ENCODE measurements around the gene STK39. TPM values are rescaled to one million over a fixed set of nuclear protein-coding genes. Genes with fewer than 3 reads are reported as not detected.

The STK39 gene
- total and polyA plus RNA-seq, 2 donors from 2014 or later = 15.9 to 27.1 TPM

GRCh38 chr2:168157070-168157469 lies 90.3 kb downstream of the STK39 start:
- no peak overlapping the region for H3K27ac ChIP-seq (ENCODE audit: low read depth in 2 of 2, low read length in 2 of 2)
- no peaks in the 10 kb centered on the region for H3K27me3 ChIP-seq (ENCODE audit: control insufficient read depth, insufficient read depth, low read length)
- TF ChIP-seq CTCF (IDR thresholded peaks at IDR 0.05; ENCODE audit: borderline replicate concordance, extremely low read depth, insufficient read depth) = no peak
- no peaks in the 10 kb centered on the region for H3K36me3 ChIP-seq (ENCODE audit: control insufficient read depth in 2 of 3, insufficient read depth in 3 of 3, low read length in 3 of 3)
- intact Hi-C loops (cut with DNase I) = no loop called here
- no peak overlapping the region for H3K4me3 ChIP-seq (ENCODE audit: low read length in 3 of 3)
- no peak for FAIRE-seq
- no peak overlapping the region for H3K9ac ChIP-seq (ENCODE audit: low read length in 3 of 3)
- peaks cover 0 to 6% (median 0%) of the 10 kb centered on the region in 3 donors for H3K4me1 ChIP-seq (ENCODE audit: control insufficient read depth in 2 of 3, insufficient read depth in 2 of 3, low read depth in 1 of 3, low read length in 3 of 3)
- H3K9me3 ChIP-seq (ENCODE audit: control insufficient read depth in 2 of 3, insufficient read depth in 1 of 3, low read length in 3 of 3) = no peaks in the 10 kb centered on the region
- no peak for DNase-seq

- intact Hi-C loops (cut with DNase I) = no loop called here
- Histone ChIP-seq H3K36me3 (ENCODE audit: control insufficient read depth in 2 of 3, insufficient read depth in 3 of 3, low read length in 3 of 3) (no peaks in the 10 kb centered on the region), H3K27me3 (ENCODE audit: control insufficient read depth, insufficient read depth, low read length) (no peaks in the 10 kb centered on the region), H3K9ac (ENCODE audit: low read length in 3 of 3) (no peak overlapping the region), H3K27ac (ENCODE audit: low read depth in 2 of 2, low read length in 2 of 2) (no peak overlapping the region), H3K4me1 (ENCODE audit: control insufficient read depth in 2 of 3, insufficient read depth in 2 of 3, low read depth in 1 of 3, low read length in 3 of 3) (peaks cover 0 to 6% (median 0%) of the 10 kb centered on the region in 3 donors), H3K4me3 (ENCODE audit: low read length in 3 of 3) (no peak overlapping the region), H3K9me3 (ENCODE audit: control insufficient read depth in 2 of 3, insufficient read depth in 1 of 3, low read length in 3 of 3) (no peaks in the 10 kb centered on the region)
- peak in 3 of 5 donors; percentile 35 to 45 (median 36) for DNase-seq
- no peak for TF ChIP-seq CTCF (IDR thresholded peaks at IDR 0.05; ENCODE audit: borderline replicate concordance, extremely low read depth, insufficient read depth)
- FAIRE-seq = no peak
These were observed 90.7 kb downstream of the STK39 start for GRCh38 chr2:168156661-168157060.

- no peak overlapping the region for H3K27ac ChIP-seq (ENCODE audit: low read depth in 2 of 2, low read length in 2 of 2)
- DNase-seq (no peak), FAIRE-seq (no peak)
- no peaks in the 10 kb centered on the region for H3K36me3 ChIP-seq (ENCODE audit: control insufficient read depth in 2 of 3, insufficient read depth in 3 of 3, low read length in 3 of 3)
- H3K9ac ChIP-seq (ENCODE audit: low read length in 3 of 3) = no peak overlapping the region
- no peaks in the 10 kb centered on the region for H3K9me3 ChIP-seq (ENCODE audit: control insufficient read depth in 2 of 3, insufficient read depth in 1 of 3, low read length in 3 of 3)
- H3K4me3 ChIP-seq (ENCODE audit: low read length in 3 of 3) = no peak overlapping the region
- no peak for TF ChIP-seq CTCF (IDR thresholded peaks at IDR 0.05; ENCODE audit: borderline replicate concordance, extremely low read depth, insufficient read depth)
- intact Hi-C loops (cut with DNase I) = no loop called here
- H3K27me3 ChIP-seq (ENCODE audit: control insufficient read depth, insufficient read depth, low read length) = no peaks in the 10 kb centered on the region
- peaks cover 0 to 6% (median 0%) of the 10 kb centered on the region in 3 donors for H3K4me1 ChIP-seq (ENCODE audit: control insufficient read depth in 2 of 3, insufficient read depth in 2 of 3, low read depth in 1 of 3, low read length in 3 of 3)
These were observed 91.7 kb downstream of the STK39 start for GRCh38 chr2:168155680-168156079.

- DNase-seq (peak in 3 of 5 donors; percentile 32 to 83 (median 64)), FAIRE-seq (no peak)
- H3K9ac ChIP-seq (ENCODE audit: low read length in 3 of 3) = no peak overlapping the region
- no peaks in the 10 kb centered on the region for H3K9me3 ChIP-seq (ENCODE audit: control insufficient read depth in 2 of 3, insufficient read depth in 1 of 3, low read length in 3 of 3)
- H3K27ac ChIP-seq (ENCODE audit: low read depth in 2 of 2, low read length in 2 of 2) = no peak overlapping the region
- no peak for TF ChIP-seq CTCF (IDR thresholded peaks at IDR 0.05; ENCODE audit: borderline replicate concordance, extremely low read depth, insufficient read depth)
- H3K27me3 ChIP-seq (ENCODE audit: control insufficient read depth, insufficient read depth, low read length) = no peaks in the 10 kb centered on the region
- intact Hi-C loops (cut with DNase I) = no loop called here
- H3K36me3 ChIP-seq (ENCODE audit: control insufficient read depth in 2 of 3, insufficient read depth in 3 of 3, low read length in 3 of 3) = no peaks in the 10 kb centered on the region
- peaks cover 0 to 6% (median 0%) of the 10 kb centered on the region in 3 donors for H3K4me1 ChIP-seq (ENCODE audit: control insufficient read depth in 2 of 3, insufficient read depth in 2 of 3, low read depth in 1 of 3, low read length in 3 of 3)
- H3K4me3 ChIP-seq (ENCODE audit: low read length in 3 of 3) = no peak overlapping the region
These were observed 92.3 kb downstream of the STK39 start for GRCh38 chr2:168155046-168155445.

Measured in kidney (tissue), 14 donors.